Liver (tissue), 9 donors: ENCODE measurements around the gene RETN. TPM values are rescaled to one million over a fixed set of nuclear protein-coding genes. Genes with fewer than 3 reads are reported as not detected.

Experiments
- DNase-seq: peaks from one replicate; pipeline ENCODE4 v3.0.0-alpha.2; 2017; ENCODE audit warnings: low spot score
- H3K27ac ChIP-seq, 2 donors: one replicate each; pipeline ENCODE4 v1.7.0; 2013; ENCODE audit warnings: inconsistent platforms in 2 of 2, low read length in 2 of 2, control low read depth in 1 of 2, low read depth in 1 of 2, mild to moderate bottlenecking in 1 of 2
- H3K27me3 ChIP-seq, 4 donors: one replicate each; pipeline versions ENCODE4 v1.6.1 to v1.7.0; 2013; ENCODE audit warnings: low read length in 3 of 4, inconsistent platforms in 1 of 4, mild to moderate bottlenecking in 1 of 4, moderate library complexity in 1 of 4; ENCODE audit not compliant: control insufficient read depth in 4 of 4, insufficient read depth in 4 of 4
- H3K36me3 ChIP-seq, 4 donors: one replicate each; pipeline versions ENCODE4 v1.6.1 to v1.7.0; 2013; ENCODE audit warnings: low read length in 3 of 4, mild to moderate bottlenecking in 3 of 4, low read depth in 1 of 4, moderate library complexity in 1 of 4; ENCODE audit not compliant: control insufficient read depth in 4 of 4, insufficient read depth in 3 of 4
- H3K4me1 ChIP-seq, 4 donors: one replicate each; pipeline versions ENCODE4 v1.6.1 to v1.7.0; 2013; ENCODE audit warnings: low read length in 3 of 4, mild to moderate bottlenecking in 3 of 4, moderate library complexity in 1 of 4; ENCODE audit not compliant: control insufficient read depth in 4 of 4, insufficient read depth in 4 of 4
- H3K4me3 ChIP-seq, 3 donors: one replicate each; pipeline versions ENCODE4 v1.6.1 to v1.7.0; 2013; ENCODE audit warnings: low read length in 3 of 3, control low read depth in 1 of 3, low read depth in 1 of 3, mild to moderate bottlenecking in 1 of 3
- H3K9ac ChIP-seq, 2 donors: one replicate each; pipeline ENCODE4 v1.7.0; 2013; ENCODE audit warnings: low read length in 2 of 2, mild to moderate bottlenecking in 2 of 2, moderate library complexity in 2 of 2, control low read depth in 1 of 2, low read depth in 1 of 2
- H3K9me3 ChIP-seq, 4 donors: one replicate each; pipeline versions ENCODE4 v1.6.1 to v1.7.0; 2013; ENCODE audit warnings: low read length in 3 of 4; ENCODE audit not compliant: control insufficient read depth in 4 of 4
- ATF3 ChIP-seq: IDR thresholded peaks from 2 replicates; pipeline ENCODE4 v1.6.1; 2016; ENCODE audit warnings: antibody characterized with exemption
- CTCF ChIP-seq: fragments of 150-350 bp; IDR thresholded peaks from 2 replicates; pipeline ENCODE4 v1.5.1; 2017; ENCODE audit warnings: improper control_type of control experiment, low read depth, low read length; ENCODE audit not compliant: missing input control
- EGR1 ChIP-seq, 2 donors: IDR thresholded peaks; 2 replicates each; pipeline ENCODE4 v1.6.1; 2016 to 2018; ENCODE audit warnings: antibody characterized with exemption in 2 of 2, low read depth in 2 of 2
- FOXA1 ChIP-seq: IDR thresholded peaks from 2 replicates; pipeline ENCODE4 v1.6.1; 2016; ENCODE audit warnings: antibody characterized with exemption
- FOXA2 ChIP-seq: IDR thresholded peaks from 2 replicates; pipeline ENCODE4 v1.6.1; 2016; ENCODE audit warnings: antibody characterized with exemption
- GABPA ChIP-seq, 2 donors: IDR thresholded peaks in 1 of 2; conservative IDR thresholded peaks in 1 of 2; 2 replicates each; pipeline ENCODE4 v1.6.1; 2016; ENCODE audit warnings: antibody characterized with exemption in 2 of 2, mild to moderate bottlenecking in 1 of 2, moderate library complexity in 1 of 2
- HNF4A ChIP-seq, 2 donors: conservative IDR thresholded peaks; 2 replicates each; pipeline ENCODE4 v1.6.1; 2016; ENCODE audit warnings: antibody characterized with exemption in 2 of 2, mild to moderate bottlenecking in 2 of 2
- HNF4G ChIP-seq: IDR thresholded peaks from 2 replicates; pipeline ENCODE4 v1.6.1; 2016; ENCODE audit warnings: antibody characterized with exemption
- JUND ChIP-seq, 2 donors: IDR thresholded peaks; 2 replicates each; pipeline ENCODE4 v1.6.1; 2016; ENCODE audit warnings: antibody characterized with exemption in 2 of 2
- NR2F2 ChIP-seq: IDR thresholded peaks from 2 replicates; pipeline ENCODE4 v1.6.1; 2016; ENCODE audit warnings: antibody characterized with exemption
- RAD21 ChIP-seq, 2 donors: IDR thresholded peaks; 2 replicates each; pipeline ENCODE4 v1.6.1; 2016; ENCODE audit warnings: antibody characterized with exemption in 2 of 2, mild to moderate bottlenecking in 2 of 2
- RXRA ChIP-seq, 2 donors: IDR thresholded peaks; 2 replicates each; pipeline ENCODE4 v1.6.1; 2017 to 2018; ENCODE audit warnings: antibody characterized with exemption in 2 of 2, mild to moderate bottlenecking in 1 of 2
- SP1 ChIP-seq: IDR thresholded peaks from 2 replicates; pipeline ENCODE4 v1.6.1; 2018; ENCODE audit warnings: antibody characterized with exemption, mild to moderate bottlenecking
- TAF1 ChIP-seq: conservative IDR thresholded peaks from 2 replicates; pipeline ENCODE4 v1.6.1; 2016; ENCODE audit warnings: antibody characterized with exemption, mild to moderate bottlenecking
- YY1 ChIP-seq: IDR thresholded peaks from 2 replicates; pipeline ENCODE4 v1.6.1; 2016; ENCODE audit warnings: antibody characterized with exemption, mild to moderate bottlenecking
- WGBS: extraction: QIAGEN DNeasy Blood & Tissue Kit; methylation state at CpG from one replicate; pipeline ENCODE4 v1.1.7; 2013; 5-methylcytosine and 5-hydroxymethylcytosine counted together
- polyA plus RNA-seq, 2 donors: library from polyadenylated mRNA; stranded (reverse) in 1 of 2; unstranded in 1 of 2; fragments of 200-250 nt in 1 of 2; fragments of >200 nt in 1 of 2; fragmentation: Nextera tagmentation in 1 of 2; extraction: Ambion mirVana in 1 of 2; gene quantifications; one replicate each; pipeline versions ENCODE4 v1.2.1 to v1.2.3, GENCODE V29; 2013 to 2015
- total RNA-seq, 2 donors: library from RNA; depleted of rRNA; stranded (reverse); fragments of >200 nt; gene quantifications; one replicate each; pipeline ENCODE4 v1.2.3, GENCODE V29; 2014
- TF ChIP-seq, protein P1 (sequence below): IDR thresholded peaks from 2 replicates; pipeline ENCODE4 v1.6.1; 2016; ENCODE audit warnings: antibody characterized with exemption
- TF ChIP-seq, protein P2 (sequence below): IDR thresholded peaks from 2 replicates; pipeline ENCODE4 v1.6.1; 2016; ENCODE audit warnings: antibody characterized with exemption
- donor health status: healthy.
- donor health status: healthy.
- donor health status: healthy.
- donor health status: healthy.
- donor health status: healthy.

RETN gene
- total and polyA plus RNA-seq, 4 donors = 1.9 to 11.5 TPM; not detected in 2

DNA sequence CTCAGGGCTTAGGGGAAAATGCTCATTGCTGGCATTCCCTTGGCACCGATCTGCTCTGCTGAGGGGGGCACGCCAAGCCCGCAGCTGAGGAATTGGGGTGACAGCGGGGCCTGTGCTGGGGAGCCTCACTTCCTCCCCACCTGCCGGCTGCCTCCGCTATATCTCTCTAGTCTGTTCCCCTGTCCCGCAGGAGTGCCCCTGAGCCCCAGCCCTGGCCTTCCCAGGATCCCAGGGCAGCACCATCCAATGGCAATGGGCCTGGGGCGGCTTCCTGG, 22.5 kb upstream of the RETN start:
- DNase-seq = no peak
- Histone ChIP-seq H3K27ac (no peak overlapping the region), H3K9me3 (no peaks in the 10 kb centered on the region), H3K4me3 (no peak overlapping the region), H3K36me3 (peaks cover 0 to 3% (median 0%) of the 10 kb centered on the region in 4 donors), H3K4me1 (peaks cover 0 to 5% (median 0%) of the 10 kb centered on the region in 4 donors), H3K9ac (no peak overlapping the region), H3K27me3 (no peaks in the 10 kb centered on the region)
- 93% methylated on average over 8 of the region's 8 CpGs for WGBS
- TF ChIP-seq, protein P1, sequence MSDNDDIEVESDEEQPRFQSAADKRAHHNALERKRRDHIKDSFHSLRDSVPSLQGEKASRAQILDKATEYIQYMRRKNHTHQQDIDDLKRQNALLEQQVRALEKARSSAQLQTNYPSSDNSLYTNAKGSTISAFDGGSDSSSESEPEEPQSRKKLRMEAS = no peak
- TF ChIP-seq SP1 (no peak), HNF4A (conservative IDR thresholded peaks at IDR 0.05) (no peak), YY1 (no peak), HNF4G (no peak), NR2F2 (no peak), EGR1 (IDR thresholded peaks at IDR 0.05; ENCODE audit: low read depth in 2 of 2) (no peak), FOXA1 (no peak), ATF3 (no peak), TAF1 (no peak), JUND (IDR thresholded peaks at IDR 0.05) (no peak), RXRA (IDR thresholded peaks at IDR 0.05) (no peak), RAD21 (IDR thresholded peaks at IDR 0.05) (no peak), CTCF (no peak), GABPA (IDR thresholded peaks at IDR 0.05 in 1 of 2, conservative IDR thresholded peaks at IDR 0.05 in 1 of 2) (no peak), FOXA2 (no peak)
- TF ChIP-seq, protein P2, sequence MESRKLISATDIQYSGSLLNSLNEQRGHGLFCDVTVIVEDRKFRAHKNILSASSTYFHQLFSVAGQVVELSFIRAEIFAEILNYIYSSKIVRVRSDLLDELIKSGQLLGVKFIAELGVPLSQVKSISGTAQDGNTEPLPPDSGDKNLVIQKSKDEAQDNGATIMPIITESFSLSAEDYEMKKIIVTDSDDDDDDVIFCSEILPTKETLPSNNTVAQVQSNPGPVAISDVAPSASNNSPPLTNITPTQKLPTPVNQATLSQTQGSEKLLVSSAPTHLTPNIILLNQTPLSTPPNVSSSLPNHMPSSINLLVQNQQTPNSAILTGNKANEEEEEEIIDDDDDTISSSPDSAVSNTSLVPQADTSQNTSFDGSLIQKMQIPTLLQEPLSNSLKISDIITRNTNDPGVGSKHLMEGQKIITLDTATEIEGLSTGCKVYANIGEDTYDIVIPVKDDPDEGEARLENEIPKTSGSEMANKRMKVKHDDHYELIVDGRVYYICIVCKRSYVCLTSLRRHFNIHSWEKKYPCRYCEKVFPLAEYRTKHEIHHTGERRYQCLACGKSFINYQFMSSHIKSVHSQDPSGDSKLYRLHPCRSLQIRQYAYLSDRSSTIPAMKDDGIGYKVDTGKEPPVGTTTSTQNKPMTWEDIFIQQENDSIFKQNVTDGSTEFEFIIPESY = no peak

GRCh38 chr19:7647156-7647555, 21.7 kb upstream of the RETN start:
- no peak overlapping the region for H3K4me3 ChIP-seq
- H3K27me3 ChIP-seq = no peaks in the 10 kb centered on the region
- 93% methylated on average over 26 of the region's 26 CpGs for WGBS
- peaks cover 0 to 3% (median 0%) of the 10 kb centered on the region in 4 donors for H3K36me3 ChIP-seq
- TF ChIP-seq, protein P1 = no peak
- TF ChIP-seq TAF1 (no peak), ATF3 (no peak), GABPA (IDR thresholded peaks at IDR 0.05 in 1 of 2, conservative IDR thresholded peaks at IDR 0.05 in 1 of 2) (no peak), HNF4G (no peak), JUND (IDR thresholded peaks at IDR 0.05) (no peak), EGR1 (IDR thresholded peaks at IDR 0.05; ENCODE audit: low read depth in 2 of 2) (no peak), NR2F2 (no peak), FOXA2 (no peak), HNF4A (conservative IDR thresholded peaks at IDR 0.05) (no peak)
- TF ChIP-seq, protein P2 = no peak
- no peak for DNase-seq
- no peak overlapping the region for H3K9ac ChIP-seq
- H3K4me1 ChIP-seq = peaks cover 0 to 5% (median under 1%) of the 10 kb centered on the region in 4 donors
- H3K27ac ChIP-seq = no peak overlapping the region
- H3K9me3 ChIP-seq = no peaks in the 10 kb centered on the region
